ENCODE measurements around the gene ODAD2.
"Not testable (repeated sequence)": the region's sequence is repeated elsewhere in the genome, so short reads cannot be mapped to it uniquely, and the experiment has no call there.

The ODAD2 gene

DNA sequence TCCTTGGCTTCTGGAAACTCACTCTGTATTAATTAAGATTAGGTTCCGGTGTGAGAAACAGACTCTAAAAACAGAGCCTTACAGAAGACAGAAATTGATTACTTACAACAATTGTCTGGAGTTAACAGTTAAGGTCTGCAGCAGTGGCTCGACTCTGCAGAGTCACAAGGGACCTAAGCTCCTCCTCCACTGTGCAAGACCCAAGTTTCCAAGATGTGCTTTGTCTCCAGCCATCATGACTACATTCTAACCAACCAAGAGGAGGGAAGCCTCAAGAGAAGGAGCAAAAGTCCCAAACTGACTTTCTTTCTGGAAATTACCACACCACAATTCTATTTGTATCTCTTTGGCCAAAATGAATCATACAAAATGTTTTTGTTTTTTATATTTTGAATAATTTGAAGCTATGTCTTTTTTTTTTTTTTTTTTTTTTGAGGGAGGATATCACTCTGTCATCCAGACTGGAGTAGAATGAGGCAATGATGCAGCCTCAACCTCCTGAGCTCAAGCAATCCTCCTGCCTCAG is 14.2 kb upstream of the ODAD2 start:
- H3K36me3 ChIP-seq (ENCODE audit: control insufficient read depth in 5 of 5, insufficient read depth in 5 of 5, low read length in 5 of 5) = no peaks in the 10 kb centered on the region
- no peak overlapping the region for H3K9ac ChIP-seq (ENCODE audit: low read length in 5 of 5)
- no peak overlapping the region for H3K4me3 ChIP-seq (ENCODE audit: low read depth in 1 of 5, low read length in 5 of 5)
- H3K27ac ChIP-seq (ENCODE audit: low read depth, low read length) = no peak overlapping the region
- H3K4me1 ChIP-seq (ENCODE audit: control insufficient read depth in 5 of 5, insufficient read depth in 5 of 5, low read length in 5 of 5) = no peaks in the 10 kb centered on the region
- H3K9me3 ChIP-seq (ENCODE audit: control insufficient read depth in 5 of 5, low read length in 5 of 5) = peaks cover 0 to 4% (median 0%) of the 10 kb centered on the region in 5 donors
- peaks cover 0 to 5% (median 0%) of the 10 kb centered on the region in 5 donors for H3K27me3 ChIP-seq (ENCODE audit: control insufficient read depth in 5 of 5, insufficient read depth in 4 of 5, low read length in 5 of 5)

DNA sequence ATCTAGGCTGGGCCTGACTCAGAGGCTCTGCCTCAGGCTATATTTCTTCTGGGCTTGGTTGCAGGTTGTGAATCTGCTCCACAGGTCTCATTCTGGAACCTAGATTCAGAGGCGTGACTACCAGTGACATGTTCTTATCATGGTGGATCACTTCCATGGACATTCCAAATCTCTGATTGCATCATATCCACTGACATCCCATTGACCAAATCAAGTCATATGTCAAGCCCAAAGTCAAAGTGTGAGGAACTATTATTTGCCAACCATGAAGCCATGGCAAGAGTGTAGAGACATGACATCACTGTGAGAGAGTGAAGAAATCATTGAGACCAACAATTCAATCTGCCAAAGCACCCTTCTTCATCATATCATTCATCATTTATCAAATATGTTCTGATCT is 11.9 kb upstream of the ODAD2 start:
- H3K36me3 ChIP-seq (ENCODE audit: control insufficient read depth in 5 of 5, insufficient read depth in 5 of 5, low read length in 5 of 5) = no peaks in the 10 kb centered on the region
- H3K4me3 ChIP-seq (ENCODE audit: low read depth in 1 of 5, low read length in 5 of 5) = no peak overlapping the region
- no peak overlapping the region for H3K9ac ChIP-seq (ENCODE audit: low read length in 5 of 5)
- peaks cover 0 to 5% (median 0%) of the 10 kb centered on the region in 5 donors for H3K27me3 ChIP-seq (ENCODE audit: control insufficient read depth in 5 of 5, insufficient read depth in 4 of 5, low read length in 5 of 5)
- peaks cover 0 to 4% (median 0%) of the 10 kb centered on the region in 5 donors for H3K9me3 ChIP-seq (ENCODE audit: control insufficient read depth in 5 of 5, low read length in 5 of 5)
- no peaks in the 10 kb centered on the region for H3K4me1 ChIP-seq (ENCODE audit: control insufficient read depth in 5 of 5, insufficient read depth in 5 of 5, low read length in 5 of 5)
- H3K27ac ChIP-seq (ENCODE audit: low read depth, low read length) = no peak overlapping the region

DNA sequence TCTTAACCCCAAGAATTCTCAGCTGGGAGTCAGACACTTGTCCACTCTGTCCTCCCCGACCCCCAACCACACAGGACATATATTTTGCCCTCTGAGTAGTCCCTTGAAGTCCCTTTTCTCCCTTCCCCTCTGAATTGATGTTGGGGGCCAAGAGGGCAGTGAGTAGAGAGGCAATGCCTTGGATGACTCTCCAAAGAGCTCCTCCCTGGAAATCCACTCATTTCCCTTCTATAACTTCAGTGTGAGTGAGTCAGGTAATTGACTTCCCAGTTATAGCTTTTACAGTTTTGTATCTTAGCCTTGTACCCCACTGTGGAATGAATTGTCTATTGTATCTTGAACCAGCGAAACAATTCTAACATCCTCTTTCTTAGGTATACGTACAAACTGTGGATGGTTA is 9.2 kb upstream of the ODAD2 start:
- H3K4me1 ChIP-seq (ENCODE audit: control insufficient read depth in 5 of 5, insufficient read depth in 5 of 5, low read length in 5 of 5) = no peaks in the 10 kb centered on the region
- H3K27ac ChIP-seq (ENCODE audit: low read depth, low read length) = no peak overlapping the region
- no peak overlapping the region for H3K4me3 ChIP-seq (ENCODE audit: low read depth in 1 of 5, low read length in 5 of 5)
- H3K9me3 ChIP-seq (ENCODE audit: control insufficient read depth in 5 of 5, low read length in 5 of 5) = peaks cover 0 to 4% (median 0%) of the 10 kb centered on the region in 5 donors
- no peak overlapping the region for H3K9ac ChIP-seq (ENCODE audit: low read length in 5 of 5)
- H3K36me3 ChIP-seq (ENCODE audit: control insufficient read depth in 5 of 5, insufficient read depth in 5 of 5, low read length in 5 of 5) = no peaks in the 10 kb centered on the region
- peaks cover 0 to 5% (median 0%) of the 10 kb centered on the region in 5 donors for H3K27me3 ChIP-seq (ENCODE audit: control insufficient read depth in 5 of 5, insufficient read depth in 4 of 5, low read length in 5 of 5)

DNA sequence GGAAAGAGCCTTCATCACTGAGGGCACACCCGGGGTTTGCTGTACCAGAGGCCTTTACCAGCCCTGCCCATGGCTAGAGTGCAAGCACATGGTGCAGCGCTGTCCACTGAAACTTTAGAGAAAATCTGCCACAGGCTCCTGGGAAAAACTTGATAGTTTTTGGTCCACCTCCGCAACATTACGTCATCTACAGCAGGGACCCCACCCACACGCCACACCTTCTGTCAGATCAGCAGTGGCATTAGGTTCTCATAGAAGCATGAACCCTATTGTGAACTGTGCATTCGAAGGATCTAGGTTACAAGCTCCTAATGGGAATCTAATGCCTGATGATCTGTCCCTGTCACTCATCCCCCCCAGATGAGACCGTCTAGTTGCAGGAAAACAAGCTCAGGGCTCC is 2.5 kb upstream of the ODAD2 start:
- no peaks in the 10 kb centered on the region for H3K9me3 ChIP-seq (ENCODE audit: control insufficient read depth in 5 of 5, low read length in 5 of 5)
- no peaks in the 10 kb centered on the region for H3K36me3 ChIP-seq (ENCODE audit: control insufficient read depth in 5 of 5, insufficient read depth in 5 of 5, low read length in 5 of 5)
- H3K27ac ChIP-seq (ENCODE audit: low read depth, low read length) = no peak overlapping the region
- no peak overlapping the region for H3K9ac ChIP-seq (ENCODE audit: low read length in 5 of 5)
- peaks cover 0 to 15% (median 2%) of the 10 kb centered on the region in 5 donors for H3K27me3 ChIP-seq (ENCODE audit: control insufficient read depth in 5 of 5, insufficient read depth in 4 of 5, low read length in 5 of 5)
- no peak overlapping the region for H3K4me3 ChIP-seq (ENCODE audit: low read depth in 1 of 5, low read length in 5 of 5)
- peaks cover 0 to 14% (median 11%) of the 10 kb centered on the region in 5 donors for H3K4me1 ChIP-seq (ENCODE audit: control insufficient read depth in 5 of 5, insufficient read depth in 5 of 5, low read length in 5 of 5)

DNA sequence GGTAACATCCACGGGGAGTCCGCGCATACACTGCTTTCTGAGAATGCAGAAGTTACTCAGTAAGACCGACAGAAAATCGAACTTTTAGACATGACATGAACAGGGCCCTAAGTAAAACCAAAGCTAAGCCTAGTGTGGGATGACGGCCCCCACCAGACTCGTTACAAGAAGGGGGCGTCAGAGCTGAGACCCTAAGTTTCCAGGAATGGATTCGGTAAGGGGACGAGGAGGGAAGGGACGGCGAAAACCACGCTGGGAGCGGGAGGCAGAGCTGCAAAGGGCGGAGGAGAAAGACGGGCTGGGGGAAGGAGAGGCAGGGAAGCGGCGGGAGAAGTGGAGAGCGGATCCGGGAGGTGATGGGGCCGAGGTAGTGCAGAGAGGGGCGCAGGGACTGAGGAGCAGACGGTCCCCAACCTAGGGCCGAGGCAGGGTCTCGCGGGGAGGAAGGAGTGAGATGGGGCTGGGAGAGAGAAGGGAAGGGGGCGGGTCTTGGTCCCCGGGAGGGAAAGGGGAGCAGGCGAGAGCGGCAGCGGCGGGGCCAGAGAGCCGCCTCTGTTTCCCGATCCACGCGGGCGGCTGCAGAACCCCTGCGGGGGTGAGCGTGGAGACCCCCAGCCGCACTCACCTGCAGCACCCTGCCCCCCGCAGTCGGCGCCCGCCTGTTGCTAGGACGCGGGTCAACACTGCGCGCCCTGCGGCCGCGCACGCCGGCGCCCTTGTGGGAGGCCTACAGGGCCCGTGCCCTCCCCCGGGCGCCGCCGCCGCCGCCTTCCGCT is 513 bp downstream of the ODAD2 start:
- no peaks in the 10 kb centered on the region for H3K9me3 ChIP-seq (ENCODE audit: control insufficient read depth in 5 of 5, low read length in 5 of 5)
- H3K27ac ChIP-seq (ENCODE audit: low read depth, low read length) = no peak overlapping the region
- peaks cover 0 to 14% (median 11%) of the 10 kb centered on the region in 5 donors for H3K4me1 ChIP-seq (ENCODE audit: control insufficient read depth in 5 of 5, insufficient read depth in 5 of 5, low read length in 5 of 5)
- peak overlapping the region in 2 of 5 donors; percentile 38 to 39 for H3K9ac ChIP-seq (ENCODE audit: low read length in 5 of 5)
- peak overlapping the region; percentile 66 to 85 (median 74) for H3K4me3 ChIP-seq (ENCODE audit: low read depth in 1 of 5, low read length in 5 of 5)
- peaks cover 0 to 15% (median 2%) of the 10 kb centered on the region in 5 donors for H3K27me3 ChIP-seq (ENCODE audit: control insufficient read depth in 5 of 5, insufficient read depth in 4 of 5, low read length in 5 of 5)
- H3K36me3 ChIP-seq (ENCODE audit: control insufficient read depth in 5 of 5, insufficient read depth in 5 of 5, low read length in 5 of 5) = no peaks in the 10 kb centered on the region

DNA sequence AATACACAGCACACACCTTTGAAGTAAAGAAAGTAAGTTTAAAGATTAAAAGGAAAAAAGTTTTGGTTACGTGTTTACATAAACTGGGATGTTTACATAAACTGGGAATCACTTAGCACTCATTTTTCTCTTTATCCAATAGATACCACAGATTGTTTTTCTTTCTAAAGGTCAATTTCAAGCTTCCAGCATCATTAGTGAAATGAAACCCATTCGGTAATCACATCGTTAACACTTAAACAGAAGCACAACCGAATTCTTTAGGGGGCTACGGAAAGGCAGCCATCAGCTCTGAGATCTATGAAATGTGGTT is 1.1 kb downstream of the ODAD2 start:
- no peak overlapping the region for H3K27ac ChIP-seq (ENCODE audit: low read depth, low read length)
- peaks cover 0 to 15% (median 2%) of the 10 kb centered on the region in 5 donors for H3K27me3 ChIP-seq (ENCODE audit: control insufficient read depth in 5 of 5, insufficient read depth in 4 of 5, low read length in 5 of 5)
- H3K4me1 ChIP-seq (ENCODE audit: control insufficient read depth in 5 of 5, insufficient read depth in 5 of 5, low read length in 5 of 5) = peaks cover 0 to 14% (median 11%) of the 10 kb centered on the region in 5 donors
- no peaks in the 10 kb centered on the region for H3K9me3 ChIP-seq (ENCODE audit: control insufficient read depth in 5 of 5, low read length in 5 of 5)
- H3K4me3 ChIP-seq (ENCODE audit: low read depth in 1 of 5, low read length in 5 of 5) = peak overlapping the region; percentile 66 to 85 (median 74)
- H3K36me3 ChIP-seq (ENCODE audit: control insufficient read depth in 5 of 5, insufficient read depth in 5 of 5, low read length in 5 of 5) = no peaks in the 10 kb centered on the region
- peak overlapping the region in 1 of 5 donors; percentile 38 for H3K9ac ChIP-seq (ENCODE audit: low read length in 5 of 5)

DNA sequence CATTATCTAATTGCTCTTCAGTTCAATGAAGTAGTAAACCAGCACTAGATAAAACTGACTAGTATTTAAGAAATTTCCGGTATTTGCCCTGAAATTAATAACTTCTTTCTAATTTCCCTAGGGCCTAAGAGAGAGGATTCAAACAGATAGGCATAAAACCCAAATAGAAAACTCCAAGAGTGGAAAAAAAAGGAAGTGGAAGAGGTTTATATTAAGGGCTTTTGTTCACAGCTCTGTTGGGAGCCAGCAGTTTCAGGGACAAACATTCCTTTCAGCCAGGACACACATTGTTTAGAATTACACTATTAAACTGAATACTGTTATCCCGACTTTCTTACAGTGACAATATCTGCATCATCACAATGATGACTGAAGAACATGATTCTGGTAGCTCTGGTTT is 3.6 kb downstream of the ODAD2 start:
- Histone ChIP-seq H3K4me3 (ENCODE audit: low read depth in 1 of 5, low read length in 5 of 5) (no peak overlapping the region), H3K9me3 (ENCODE audit: control insufficient read depth in 5 of 5, low read length in 5 of 5) (no peaks in the 10 kb centered on the region), H3K36me3 (ENCODE audit: control insufficient read depth in 5 of 5, insufficient read depth in 5 of 5, low read length in 5 of 5) (no peaks in the 10 kb centered on the region), H3K4me1 (ENCODE audit: control insufficient read depth in 5 of 5, insufficient read depth in 5 of 5, low read length in 5 of 5) (peaks cover 0 to 14% (median 11%) of the 10 kb centered on the region in 5 donors), H3K9ac (ENCODE audit: low read length in 5 of 5) (no peak overlapping the region), H3K27ac (ENCODE audit: low read depth, low read length) (no peak overlapping the region), H3K27me3 (ENCODE audit: control insufficient read depth in 5 of 5, insufficient read depth in 4 of 5, low read length in 5 of 5) (peaks cover 0 to 12% (median 4%) of the 10 kb centered on the region in 5 donors)

DNA sequence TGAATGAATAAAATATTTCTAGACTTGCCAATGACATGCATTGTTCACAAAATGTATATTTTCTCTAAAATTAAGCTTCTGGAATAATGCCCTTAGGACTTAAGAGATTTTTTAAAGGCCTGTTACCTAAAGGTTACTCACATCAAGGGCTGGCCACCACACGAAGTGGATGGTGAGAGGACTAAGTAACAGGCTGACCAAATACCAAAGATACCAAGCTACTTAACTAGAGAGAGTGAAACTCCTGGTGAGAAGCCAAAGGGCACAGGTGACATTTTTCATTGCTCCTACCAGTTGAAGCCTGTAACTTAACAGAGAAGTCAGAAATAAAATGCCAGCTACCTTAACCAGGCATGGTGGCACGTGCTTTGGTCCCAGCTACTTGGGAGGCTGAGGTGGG is 9.5 kb downstream of the ODAD2 start:
- H3K4me1 ChIP-seq (ENCODE audit: control insufficient read depth in 5 of 5, insufficient read depth in 5 of 5, low read length in 5 of 5); H3K4me3 ChIP-seq (ENCODE audit: low read depth in 1 of 5, low read length in 5 of 5); H3K27ac ChIP-seq (ENCODE audit: low read depth, low read length); H3K27me3 ChIP-seq (ENCODE audit: control insufficient read depth in 5 of 5, insufficient read depth in 4 of 5, low read length in 5 of 5); H3K9me3 ChIP-seq (ENCODE audit: control insufficient read depth in 5 of 5, low read length in 5 of 5); H3K36me3 ChIP-seq (ENCODE audit: control insufficient read depth in 5 of 5, insufficient read depth in 5 of 5, low read length in 5 of 5); H3K9ac ChIP-seq (ENCODE audit: low read length in 5 of 5): not testable (repeated sequence)

DNA sequence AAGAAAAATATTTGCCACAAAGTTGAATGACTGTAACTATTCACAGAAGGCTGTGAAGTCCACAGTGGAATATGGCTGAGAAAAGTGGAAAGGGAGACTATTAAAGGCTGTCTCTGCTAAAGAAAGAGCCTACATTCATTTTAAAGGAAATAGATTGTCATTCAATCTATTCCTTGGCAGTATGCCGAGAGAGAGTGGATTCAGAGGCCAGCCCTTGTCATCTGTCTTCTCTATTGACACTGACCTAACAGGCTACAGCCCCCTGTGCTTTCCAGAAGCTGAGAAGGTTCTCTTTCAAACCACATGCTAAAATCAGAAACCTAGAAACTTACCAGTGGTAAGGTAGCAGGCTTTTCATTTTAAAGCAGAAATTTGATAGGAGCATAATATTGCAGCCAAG is 12.1 kb downstream of the ODAD2 start:
- H3K4me3 ChIP-seq (ENCODE audit: low read depth in 1 of 5, low read length in 5 of 5) = no peak overlapping the region
- H3K4me1 ChIP-seq (ENCODE audit: control insufficient read depth in 5 of 5, insufficient read depth in 5 of 5, low read length in 5 of 5) = no peaks in the 10 kb centered on the region
- no peak overlapping the region for H3K9ac ChIP-seq (ENCODE audit: low read length in 5 of 5)
- no peaks in the 10 kb centered on the region for H3K9me3 ChIP-seq (ENCODE audit: control insufficient read depth in 5 of 5, low read length in 5 of 5)
- no peaks in the 10 kb centered on the region for H3K36me3 ChIP-seq (ENCODE audit: control insufficient read depth in 5 of 5, insufficient read depth in 5 of 5, low read length in 5 of 5)
- H3K27me3 ChIP-seq (ENCODE audit: control insufficient read depth in 5 of 5, insufficient read depth in 4 of 5, low read length in 5 of 5) = no peaks in the 10 kb centered on the region
- no peak overlapping the region for H3K27ac ChIP-seq (ENCODE audit: low read depth, low read length)

DNA sequence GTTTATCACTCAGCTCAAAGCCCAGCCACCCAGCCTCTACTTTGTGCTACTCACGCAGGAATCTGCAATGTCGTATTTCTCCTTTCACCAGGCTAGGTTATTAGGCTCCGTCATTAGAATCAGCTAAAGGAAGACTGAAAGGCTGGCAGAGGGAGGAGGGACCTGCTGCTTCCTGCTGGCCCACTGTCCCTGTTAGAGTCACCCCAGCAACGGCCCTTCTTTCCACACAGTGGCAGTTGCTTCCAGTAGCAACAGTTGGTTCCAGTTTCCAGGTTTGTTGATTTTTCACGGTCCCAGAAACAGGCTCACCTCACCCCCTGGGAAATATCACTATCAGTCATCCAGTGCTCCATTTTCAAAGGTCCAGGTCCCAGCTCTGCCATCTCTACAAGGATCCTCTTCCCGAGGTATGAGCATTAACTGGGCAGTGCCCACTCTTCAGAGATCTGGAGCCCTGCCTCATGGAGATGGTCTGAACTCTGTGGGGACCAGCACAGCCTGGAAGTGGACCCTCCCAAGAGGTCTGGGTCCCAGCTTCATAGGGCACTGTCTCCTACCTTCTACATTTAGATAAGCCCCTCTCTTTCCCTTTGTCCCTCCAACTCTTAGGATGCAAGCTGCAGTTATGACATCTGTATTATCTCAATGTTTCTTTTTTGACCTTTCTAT is 15.9 kb downstream of the ODAD2 start:
- no peak overlapping the region for H3K4me3 ChIP-seq (ENCODE audit: low read depth in 1 of 5, low read length in 5 of 5)
- no peak overlapping the region for H3K9ac ChIP-seq (ENCODE audit: low read length in 5 of 5)
- no peaks in the 10 kb centered on the region for H3K27me3 ChIP-seq (ENCODE audit: control insufficient read depth in 5 of 5, insufficient read depth in 4 of 5, low read length in 5 of 5)
- no peaks in the 10 kb centered on the region for H3K36me3 ChIP-seq (ENCODE audit: control insufficient read depth in 5 of 5, insufficient read depth in 5 of 5, low read length in 5 of 5)
- no peaks in the 10 kb centered on the region for H3K4me1 ChIP-seq (ENCODE audit: control insufficient read depth in 5 of 5, insufficient read depth in 5 of 5, low read length in 5 of 5)
- peaks cover 0 to 4% (median 0%) of the 10 kb centered on the region in 5 donors for H3K9me3 ChIP-seq (ENCODE audit: control insufficient read depth in 5 of 5, low read length in 5 of 5)
- H3K27ac ChIP-seq (ENCODE audit: low read depth, low read length) = no peak overlapping the region
